KMS-11 (cell line): ENCODE measurements around the gene ARL10.
A peak's percentile ranks its signal among the peaks of the same experiment; 100 is the strongest.

ENCODE experiments used
- H2AFZ ChIP-seq: fragments of 200-600 bp; sonication (generic); 2 replicates; pipeline ENCODE4 v1.6.1; 2016; ENCODE audit warnings: antibody characterized with exemption, mixed run types, low read depth
- H3K27ac ChIP-seq: fragments of 200-600 bp; sonication (generic); 2 replicates; pipeline ENCODE4 v1.6.1; 2016; ENCODE audit warnings: mild to moderate bottlenecking, mixed run types
- H3K27me3 ChIP-seq: fragments of 200-600 bp; sonication (generic); 2 replicates; pipeline ENCODE4 v1.6.1; 2017; ENCODE audit warnings: mild to moderate bottlenecking, low read depth, mixed run types, moderate library complexity; ENCODE audit not compliant: insufficient read depth
- H3K36me3 ChIP-seq: fragments of 200-600 bp; sonication (generic); 2 replicates; pipeline ENCODE4 v1.6.1; 2017; ENCODE audit warnings: mild to moderate bottlenecking, mixed run types; ENCODE audit not compliant: insufficient read depth
- H3K4me1 ChIP-seq: fragments of 200-600 bp; sonication (generic); 2 replicates; pipeline ENCODE4 v1.6.1; 2016; ENCODE audit warnings: mild to moderate bottlenecking, low read depth, mixed run types; ENCODE audit not compliant: poor library complexity, severe bottlenecking
- H3K4me2 ChIP-seq: fragments of 200-600 bp; sonication (generic); 2 replicates; pipeline ENCODE4 v1.7.0; 2016; ENCODE audit warnings: mild to moderate bottlenecking, mixed run types
- H3K4me3 ChIP-seq: fragments of 200-600 bp; sonication (generic); IDR thresholded peaks from 2 replicates; pipeline ENCODE4 v1.6.1; 2017; ENCODE audit warnings: low read depth, low read length, mixed read lengths; ENCODE audit not compliant: insufficient read depth
- H3K79me2 ChIP-seq: fragments of 200-600 bp; sonication (generic); 2 replicates; pipeline ENCODE4 v1.6.1; 2016; ENCODE audit warnings: low read depth, mixed run types; ENCODE audit not compliant: insufficient read depth
- H3K9ac ChIP-seq: fragments of 200-600 bp; sonication (generic); 2 replicates; pipeline ENCODE4 v1.6.1; 2016; ENCODE audit warnings: mild to moderate bottlenecking, mixed run types
- H4K20me1 ChIP-seq: fragments of 200-600 bp; sonication (generic); 2 replicates; pipeline ENCODE4 v1.6.1; 2016; ENCODE audit warnings: mild to moderate bottlenecking, mixed run types; ENCODE audit not compliant: insufficient read depth
- CTCF ChIP-seq: fragments of 200-600 bp; sonication (generic); conservative IDR thresholded peaks from 2 replicates; pipeline ENCODE4 v1.6.1; 2017; ENCODE audit warnings: low read depth, mild to moderate bottlenecking, antibody characterized with exemption, low read length, moderate library complexity, mixed read lengths

ARL10 gene

GRCh38 chr5:176384991-176385390, 19.7 kb downstream of the ARL10 start:
- Histone ChIP-seq H2AFZ (no peak overlapping the region), H3K79me2 (peaks cover 39% of the 10 kb centered on the region), H3K27me3 (no peaks in the 10 kb centered on the region), H3K27ac (no peak overlapping the region), H4K20me1 (no peaks in the 10 kb centered on the region), H3K9ac (no peak overlapping the region), H3K4me2 (no peak overlapping the region), H3K4me1 (peaks cover 10% of the 10 kb centered on the region), H3K36me3 (0 out of 2 replicates have a peak, but pooled peaks cover 8% of the 10 kb centered on the region), H3K4me3 (no peak overlapping the region)
- TF ChIP-seq CTCF: no peak

GRCh38 chr5:176386491-176386890, 21.2 kb downstream of the ARL10 start:
- Histone ChIP-seq H3K27me3 (no peaks in the 10 kb centered on the region), H3K79me2 (peaks cover 43% of the 10 kb centered on the region), H3K4me3 (no peak overlapping the region), H3K9ac (no peak overlapping the region), H3K27ac (no peak overlapping the region), H4K20me1 (no peaks in the 10 kb centered on the region), H3K36me3 (0 out of 2 replicates have a peak, but pooled peaks cover 8% of the 10 kb centered on the region), H3K4me2 (peak overlapping the region; percentile 93; the same call in 1 of the 2 replicates), H2AFZ (no peak overlapping the region), H3K4me1 (peaks cover 19% of the 10 kb centered on the region)
- no peak for TF ChIP-seq CTCF

- H3K4me1 ChIP-seq: peaks cover 19% of the 10 kb centered on the region
- H3K36me3 ChIP-seq: 0 out of 2 replicates have a peak, but pooled peaks cover 8% of the 10 kb centered on the region
- H3K79me2 ChIP-seq: peaks cover 43% of the 10 kb centered on the region
- H4K20me1 ChIP-seq: no peaks in the 10 kb centered on the region
- H3K4me3 ChIP-seq: no peak overlapping the region
- no peaks in the 10 kb centered on the region for H3K27me3 ChIP-seq
- no peak for TF ChIP-seq CTCF
- H3K27ac ChIP-seq: peak overlapping the region; percentile 87; the same call in 1 of the 2 replicates
- peak overlapping the region; percentile 93 for H3K4me2 ChIP-seq
- no peak overlapping the region for H2AFZ ChIP-seq
- H3K9ac ChIP-seq: peak overlapping the region; percentile 91
These were observed 22.2 kb downstream of the ARL10 start for GRCh38 chr5:176387384-176387925.

- Histone ChIP-seq H3K27me3 (no peaks in the 10 kb centered on the region), H4K20me1 (no peaks in the 10 kb centered on the region), H3K9ac (peak overlapping the region; percentile 91), H3K79me2 (peaks cover 43% of the 10 kb centered on the region), H2AFZ (no peak overlapping the region; the same call in 1 of the 2 replicates), H3K4me2 (peak overlapping the region; percentile 93), H3K27ac (peak overlapping the region; percentile 87), H3K4me3 (no peak overlapping the region), H3K4me1 (peaks cover 19% of the 10 kb centered on the region), H3K36me3 (0 out of 2 replicates have a peak, but pooled peaks cover 8% of the 10 kb centered on the region)
- no peak for TF ChIP-seq CTCF
These were observed 22.7 kb downstream of the ARL10 start for GRCh38 chr5:176388003-176388443.
